GM19240 (cell line): ENCODE results near the gene ZNF281.
"Not testable (repeated sequence)": the region's sequence is repeated elsewhere in the genome, so short reads cannot be mapped to it uniquely, and the experiment has no call there.

Experiments used
- DNase-seq: peaks from one replicate; pipeline ENCODE4 v3.0.0; 2011; ENCODE audit warnings: low spot score; ENCODE audit not compliant: insufficient read length

ZNF281 gene

DNA sequence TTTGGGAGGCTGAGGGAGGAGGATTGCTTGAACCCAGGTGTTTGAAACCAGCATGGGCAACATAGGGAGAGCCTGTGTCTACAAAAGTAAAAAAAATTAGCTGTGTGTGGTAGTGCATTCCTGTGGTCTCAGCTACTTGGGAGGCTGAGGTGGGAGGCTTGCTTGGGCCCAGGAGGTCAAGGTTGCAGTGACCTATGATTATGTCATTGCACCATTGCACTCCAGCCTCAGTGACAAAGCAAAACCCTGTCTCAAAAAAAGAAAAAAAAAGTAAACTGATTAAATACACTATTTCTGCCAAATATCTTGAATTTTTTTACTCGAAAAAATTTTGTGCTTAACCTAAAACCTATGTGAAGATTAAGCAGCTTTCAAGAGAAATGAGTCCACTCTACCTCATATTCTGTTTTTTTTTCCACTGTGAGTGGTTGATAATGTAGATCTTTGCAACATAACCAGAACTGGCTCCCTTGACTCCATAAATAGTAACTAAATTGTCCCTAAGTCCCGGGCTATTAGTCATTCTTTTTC, 19.4 kb upstream of the ZNF281 start:
- DNase-seq, result no peak

GRCh38 chr1:200428482-200429205, 18.8 kb upstream of the ZNF281 start:
- DNase-seq, result no peak

DNA sequence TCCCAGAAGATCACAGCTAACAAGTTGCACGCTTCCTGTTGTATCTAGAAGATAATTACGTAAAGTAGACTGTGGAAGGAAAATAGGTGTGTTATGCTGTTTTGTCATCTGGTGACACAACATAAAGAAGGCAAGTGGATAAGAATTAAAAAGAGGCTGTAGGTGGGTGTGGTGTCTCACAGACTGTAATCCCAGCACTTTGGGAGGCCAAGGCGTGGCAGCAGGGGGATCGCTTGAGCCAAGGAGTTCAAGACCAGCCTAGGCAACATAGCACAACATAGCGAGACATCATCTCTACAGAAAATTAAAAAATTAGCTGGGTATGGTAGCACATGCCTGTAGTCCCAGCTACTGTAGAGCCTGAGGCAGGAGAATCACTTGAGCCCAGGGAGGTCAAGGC, 17.9 kb upstream of the ZNF281 start:
- no peak for DNase-seq

- no peak for DNase-seq
Observed at GRCh38 chr1:200426196-200426595, 16.4 kb upstream of the ZNF281 start.

DNA sequence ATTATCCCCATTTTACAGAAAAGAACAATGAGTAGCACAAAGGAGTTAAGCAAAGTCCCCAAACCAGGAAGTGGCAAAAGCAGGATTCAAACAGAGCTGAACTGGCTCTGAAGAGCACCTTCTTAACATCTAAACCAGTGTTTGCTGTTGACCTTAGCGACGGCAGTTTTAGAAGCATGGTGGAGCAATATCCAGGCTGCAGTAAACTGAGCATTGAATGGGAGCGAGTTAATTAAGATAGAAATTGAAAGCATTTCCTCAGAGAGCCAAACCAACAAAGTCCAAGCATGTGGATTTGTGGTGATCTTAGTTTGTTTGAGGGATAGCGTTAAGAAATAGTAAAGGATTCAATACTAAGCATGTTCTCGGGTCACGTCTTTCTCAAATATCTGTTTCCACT, 13.4 kb upstream of the ZNF281 start:
- DNase-seq, result no peak

- no peak for DNase-seq
Observed at GRCh38 chr1:200422211-200422610, 12.4 kb upstream of the ZNF281 start.

- no peak for DNase-seq
Observed at GRCh38 chr1:200415789-200416593, 6.2 kb upstream of the ZNF281 start.

GRCh38 chr1:200415227-200415626, 5.4 kb upstream of the ZNF281 start:
- no peak for DNase-seq

- DNase-seq, result no peak
Observed at GRCh38 chr1:200414657-200415056, 4.8 kb upstream of the ZNF281 start.

DNA sequence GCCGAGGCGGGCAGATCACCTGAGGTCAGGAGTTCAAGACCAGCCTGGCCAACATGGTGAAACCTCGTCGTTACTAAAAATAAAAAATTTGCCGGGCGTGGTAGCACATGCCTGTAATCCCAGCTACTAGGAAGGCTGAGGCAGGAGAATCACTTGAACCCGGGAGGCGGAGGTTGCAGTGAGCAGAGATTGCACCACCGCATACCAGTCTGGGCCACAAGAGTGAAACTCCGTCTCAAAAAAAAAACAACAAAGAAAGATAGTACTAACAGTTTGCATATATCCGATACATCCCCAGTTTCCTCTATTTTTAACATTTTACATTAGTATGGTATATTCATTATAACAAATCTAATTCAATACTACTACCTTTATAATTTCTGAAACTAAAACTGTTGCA, 3.9 kb upstream of the ZNF281 start:
- DNase-seq, result not testable (repeated sequence)

DNA sequence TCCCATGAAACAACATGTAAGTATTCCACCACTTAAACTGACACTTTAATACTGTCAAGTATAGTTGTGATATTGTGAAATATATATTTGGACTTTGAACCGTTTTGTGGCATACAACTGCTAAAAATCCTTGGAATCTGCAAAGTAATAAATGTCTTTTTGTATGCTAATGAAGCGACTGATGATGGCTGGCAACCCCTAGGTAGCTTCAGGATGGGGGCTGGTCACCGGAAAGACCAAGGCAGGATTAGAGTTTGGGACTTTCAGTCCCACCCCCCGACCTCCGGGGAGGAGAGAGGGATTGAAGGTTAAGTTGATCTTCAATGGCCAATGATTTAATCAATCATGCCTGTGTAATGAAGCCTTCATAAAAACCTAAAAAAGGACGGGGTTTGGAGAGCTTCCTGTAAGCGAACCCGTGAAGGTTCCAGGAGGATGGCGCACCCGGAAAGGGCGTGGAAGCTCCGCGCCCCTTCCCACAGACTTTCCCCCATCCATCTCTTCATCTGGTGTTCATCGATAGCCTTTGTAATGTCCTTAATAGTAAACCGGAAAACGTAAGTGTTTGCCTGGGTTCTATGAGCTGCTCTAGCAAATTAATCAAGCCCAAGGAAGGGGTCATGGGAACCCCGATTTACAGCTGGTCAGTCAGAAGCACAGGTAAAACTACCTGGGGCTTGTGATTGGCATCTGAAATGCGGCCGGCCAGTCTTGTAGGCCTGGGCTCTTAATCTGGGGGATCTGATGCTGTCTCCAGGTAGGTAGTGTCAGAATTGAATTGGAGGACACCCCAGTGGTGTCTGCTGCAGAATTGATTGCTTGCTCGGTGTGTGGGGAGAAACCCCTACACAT, 1.8 kb upstream of the ZNF281 start:
- DNase-seq, result no peak

GRCh38 chr1:200410566-200410878, 686 bp upstream of the ZNF281 start:
- no peak for DNase-seq

DNA sequence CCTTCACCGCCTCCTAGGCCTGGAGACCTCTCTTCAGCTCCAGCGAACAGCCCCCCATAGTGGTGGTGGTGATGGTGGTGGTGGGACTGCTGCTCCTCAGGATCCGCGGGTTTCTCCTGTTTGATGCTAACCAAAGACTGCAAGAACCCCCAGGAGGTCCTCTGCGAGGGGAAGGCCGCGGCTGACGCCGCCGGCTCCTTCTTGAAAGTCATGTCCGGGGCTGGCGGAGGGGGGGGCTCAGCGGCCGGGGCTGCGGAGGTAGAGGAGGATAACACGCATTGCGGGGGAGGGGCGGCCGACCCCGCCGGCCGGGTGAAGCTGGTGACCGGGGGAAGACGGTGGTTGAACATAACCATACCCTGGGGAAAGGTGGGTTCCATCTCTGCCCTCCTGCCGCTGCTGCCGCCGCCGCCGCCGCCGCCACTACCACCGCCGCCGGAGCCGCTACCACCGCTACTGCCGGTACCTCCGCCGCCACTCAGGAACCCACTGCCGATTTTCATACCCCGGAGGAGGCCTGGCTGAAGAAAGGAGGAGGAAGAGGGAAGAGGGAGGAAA, 554 bp downstream of the ZNF281 start:
- DNase-seq, result no peak

GRCh38 chr1:200406161-200406797, 3.6 kb downstream of the ZNF281 start:
- no peak for DNase-seq

- no peak for DNase-seq
Observed at GRCh38 chr1:200405264-200405663, 4.6 kb downstream of the ZNF281 start.

GRCh38 chr1:200401708-200402107, 8.1 kb downstream of the ZNF281 start:
- no peak for DNase-seq

- no peak for DNase-seq
Observed at GRCh38 chr1:200401263-200401662, 8.6 kb downstream of the ZNF281 start.

GRCh38 chr1:200400556-200400955, 9.3 kb downstream of the ZNF281 start:
- no peak for DNase-seq

DNA sequence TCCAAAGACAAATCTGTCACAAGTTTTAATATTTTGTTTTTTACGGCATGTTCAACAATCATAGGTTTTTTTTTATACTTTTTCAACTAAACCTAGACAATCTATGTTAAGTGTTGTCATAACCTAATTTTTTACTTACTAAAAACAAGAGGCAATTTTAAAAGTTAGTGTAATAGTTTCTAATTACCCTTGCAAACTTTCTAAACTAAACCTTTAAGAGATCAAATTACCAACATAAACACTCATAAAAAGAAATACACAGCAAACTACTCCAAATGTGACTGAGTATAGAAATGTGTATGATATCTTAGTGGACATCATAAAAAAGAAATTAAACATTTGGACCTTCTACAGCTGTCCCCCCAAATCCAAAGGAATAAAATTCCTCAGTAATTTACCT, 10.0 kb downstream of the ZNF281 start:
- no peak for DNase-seq

DNA sequence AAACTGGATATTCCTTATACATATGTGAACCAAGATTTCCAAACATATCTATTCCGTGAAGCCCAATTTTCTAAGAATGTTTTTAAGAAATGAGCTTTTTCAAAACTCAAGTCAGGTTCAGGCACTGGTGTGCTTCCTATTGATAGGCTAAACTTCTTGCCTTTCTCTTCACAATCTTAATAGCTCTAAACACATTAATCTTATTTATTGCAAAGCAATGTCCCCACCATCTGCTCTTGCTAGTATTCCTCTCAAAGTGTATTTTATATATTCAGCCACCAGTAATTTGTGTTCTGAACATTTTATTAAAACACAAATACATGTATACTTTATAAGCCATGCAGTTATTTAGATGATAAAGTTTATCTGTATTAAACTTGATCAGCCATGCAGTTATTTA, 11.5 kb downstream of the ZNF281 start:
- no peak for DNase-seq

DNA sequence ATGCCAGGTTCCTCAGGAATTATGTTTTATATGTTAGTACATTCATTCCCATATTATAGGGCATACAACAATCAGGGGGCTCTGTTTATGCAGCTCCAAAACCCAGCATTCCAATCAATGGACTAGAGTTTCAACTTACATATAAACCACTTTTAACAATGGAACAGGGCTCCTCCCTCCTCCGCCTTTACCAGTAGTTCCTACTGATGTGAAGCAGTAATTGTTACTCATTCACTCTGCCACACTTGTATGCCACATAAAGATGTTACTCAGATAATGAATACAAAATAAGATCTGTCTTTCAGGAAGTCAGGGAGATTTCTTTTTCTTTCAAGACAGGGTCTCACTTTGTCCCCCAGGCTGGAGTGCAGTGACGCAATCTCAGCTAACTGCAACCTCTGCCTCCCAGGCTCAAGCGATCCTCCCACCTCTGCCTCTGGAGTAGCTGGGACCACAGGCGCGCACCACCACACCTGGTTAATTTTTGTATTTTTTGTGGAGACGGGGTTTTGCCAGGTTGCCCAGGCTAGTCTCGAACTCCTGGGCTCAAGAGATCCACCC, 17.1 kb downstream of the ZNF281 start:
- DNase-seq, result no peak
